ENCODE data around the gene RNF213.

DNA sequence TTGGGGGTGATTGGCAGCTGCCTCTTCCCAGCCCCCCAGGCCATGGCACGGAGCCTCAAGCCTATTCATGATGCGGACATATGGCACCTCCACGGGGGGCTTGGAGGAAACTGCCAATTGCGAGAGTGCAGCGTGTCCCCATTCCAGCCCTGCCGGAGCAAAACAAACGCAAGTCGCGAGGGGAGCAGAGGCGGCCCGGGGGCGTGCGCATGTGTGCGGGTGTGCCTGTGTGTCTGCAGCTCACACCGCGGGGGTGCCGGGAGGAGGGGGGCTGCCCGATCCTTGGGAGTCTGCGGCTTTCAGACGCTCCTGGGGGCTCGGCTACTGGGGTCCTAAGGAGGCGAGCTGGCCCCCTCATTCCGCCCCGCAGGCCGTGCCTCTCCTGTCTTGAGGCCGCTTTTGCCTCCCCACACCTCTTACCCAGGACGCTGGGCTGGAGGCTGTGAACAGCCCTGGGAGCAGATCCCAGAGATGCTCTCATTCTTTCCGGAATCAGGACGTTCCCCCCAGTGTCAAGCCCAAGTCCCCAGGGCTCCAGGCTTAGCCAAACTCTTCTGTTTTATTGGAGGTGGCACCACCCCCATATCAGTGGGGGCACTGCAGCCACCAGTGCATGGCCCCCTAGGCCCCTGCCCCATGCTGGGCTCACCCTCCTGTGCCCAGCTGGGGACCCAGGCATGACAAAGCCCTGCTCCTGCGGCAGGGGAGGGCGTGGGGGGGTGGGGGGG, 183.4 kb downstream of the RNF213 start:
- TF ChIP-seq, protein P1, sequence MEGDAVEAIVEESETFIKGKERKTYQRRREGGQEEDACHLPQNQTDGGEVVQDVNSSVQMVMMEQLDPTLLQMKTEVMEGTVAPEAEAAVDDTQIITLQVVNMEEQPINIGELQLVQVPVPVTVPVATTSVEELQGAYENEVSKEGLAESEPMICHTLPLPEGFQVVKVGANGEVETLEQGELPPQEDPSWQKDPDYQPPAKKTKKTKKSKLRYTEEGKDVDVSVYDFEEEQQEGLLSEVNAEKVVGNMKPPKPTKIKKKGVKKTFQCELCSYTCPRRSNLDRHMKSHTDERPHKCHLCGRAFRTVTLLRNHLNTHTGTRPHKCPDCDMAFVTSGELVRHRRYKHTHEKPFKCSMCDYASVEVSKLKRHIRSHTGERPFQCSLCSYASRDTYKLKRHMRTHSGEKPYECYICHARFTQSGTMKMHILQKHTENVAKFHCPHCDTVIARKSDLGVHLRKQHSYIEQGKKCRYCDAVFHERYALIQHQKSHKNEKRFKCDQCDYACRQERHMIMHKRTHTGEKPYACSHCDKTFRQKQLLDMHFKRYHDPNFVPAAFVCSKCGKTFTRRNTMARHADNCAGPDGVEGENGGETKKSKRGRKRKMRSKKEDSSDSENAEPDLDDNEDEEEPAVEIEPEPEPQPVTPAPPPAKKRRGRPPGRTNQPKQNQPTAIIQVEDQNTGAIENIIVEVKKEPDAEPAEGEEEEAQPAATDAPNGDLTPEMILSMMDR (IDR thresholded peaks at IDR 0.05; ENCODE audit: low read depth, low read length): no peak
- no peak for TF ChIP-seq EZH2phosphoT487 (IDR thresholded peaks at IDR 0.05; ENCODE audit: low read depth)

Measured in OCI-LY3 (cell line).